Caco-2 (cell line): Measurements from ENCODE around the gene PPP2R3A. TPM values are rescaled to one million over a fixed set of nuclear protein-coding genes. Genes with fewer than 3 reads are reported as not detected.

ENCODE experiments used
- BruUV-seq: library from RNA; stranded (reverse); fragments of 400-500 nt; replicated peaks from 2 replicates; lab custom pipeline; 2021; lab: Mats Ljungman, UMichigan
- CTCF ChIA-PET: fragments of 300-600 bp; sonication (Branson Sonifier 250); formaldehyde crosslinking; loops from one replicate; lab custom pipeline; 2022; ENCODE audit warnings: antibody characterized with exemption; lab: Charles Lee
- POLR2A ChIA-PET: fragments of 300-600 bp; sonication (Branson Sonifier 250); formaldehyde crosslinking; loops from one replicate; lab custom pipeline; 2022; ENCODE audit warnings: antibody characterized with exemption; lab: Charles Lee
- DNase-seq, 2 experiments: peaks; one replicate each; pipeline versions ENCODE4 v3.0.0 to v3.0.0-alpha.2; 2020 to 2022
- H3K27me3 ChIP-seq: replicated peaks from 2 replicates; pipeline ENCODE4 v1.6.0; 2011; ENCODE audit warnings: low read length; ENCODE audit not compliant: control insufficient read depth, insufficient read depth
- H3K36me3 ChIP-seq: 2 replicates; pipeline ENCODE4 v1.5.1; 2011; ENCODE audit warnings: low read length; ENCODE audit not compliant: control insufficient read depth, insufficient read depth
- H3K4me1 ChIP-seq: fragments of 250-450 bp; sonication (Bioruptor Pico); 2 replicates; pipeline ENCODE4 v1.5.1; 2020; ENCODE audit warnings: mild to moderate bottlenecking
- H3K4me3 ChIP-seq: 2 replicates; pipeline ENCODE4 v1.5.1; 2011; ENCODE audit warnings: low read depth, mild to moderate bottlenecking, control low read depth, low read length
- H3K9me3 ChIP-seq: fragments of 250-450 bp; sonication (Bioruptor Pico); 2 replicates; pipeline ENCODE4 v1.5.1; 2020; ENCODE audit warnings: mild to moderate bottlenecking, moderate library complexity
- H3K27ac Mint-ChIP-seq: one replicate; pipeline ENCODE4 v1.8.0; 2022; ENCODE audit warnings: mixed read lengths; ENCODE audit not compliant: unreplicated experiment
- H3K27me3 Mint-ChIP-seq: one replicate; pipeline ENCODE4 v1.8.0; 2022; ENCODE audit warnings: mixed read lengths; ENCODE audit not compliant: insufficient read depth, unreplicated experiment
- H3K36me3 Mint-ChIP-seq: one replicate; pipeline ENCODE4 v1.8.0; 2022; ENCODE audit warnings: mild to moderate bottlenecking, mixed read lengths; ENCODE audit not compliant: insufficient read depth, unreplicated experiment
- H3K4me1 Mint-ChIP-seq: one replicate; pipeline ENCODE4 v1.8.0; 2022; ENCODE audit warnings: low read depth, mixed read lengths; ENCODE audit not compliant: unreplicated experiment
- H3K4me3 Mint-ChIP-seq: one replicate; pipeline ENCODE4 v1.8.0; 2022; ENCODE audit warnings: mild to moderate bottlenecking, moderate library complexity, mixed read lengths; ENCODE audit not compliant: unreplicated experiment
- H3K9me3 Mint-ChIP-seq: one replicate; pipeline ENCODE4 v1.8.0; 2022; ENCODE audit warnings: mixed read lengths; ENCODE audit not compliant: unreplicated experiment
- intact Hi-C: fragments of 100-400 bp; cut with micrococcal nuclease; formaldehyde crosslinking; loops from one replicate; pipeline ENCODE4 v1.10.0; 2022; ENCODE audit not compliant: unreplicated experiment
- total RNA-seq: library from RNA; stranded (reverse); gene quantifications from 2 replicates; pipeline ENCODE4 v1.2.3, GENCODE V29; 2022
- TF ChIP-seq, protein P1 (sequence below), 2 experiments: fragments of 200-600 bp in 1 of 2; IDR thresholded peaks; 1 replicate in 1 of 2; 2 replicates in 1 of 2; pipeline versions ENCODE4 v1.5.1 to v1.8.0; 2011 to 2022; ENCODE audit warnings: antibody characterized with exemption in 1 of 2, control low read depth in 1 of 2, inconsistent platforms in 1 of 2, low read depth in 1 of 2, low read length in 1 of 2, mild to moderate bottlenecking in 1 of 2, moderate library complexity in 1 of 2; ENCODE audit not compliant: insufficient read depth in 1 of 2, severe bottlenecking in 1 of 2, unreplicated experiment in 1 of 2

PPP2R3A gene
- total RNA-seq, 1 experiment from 2014 or later = 9.5 TPM

DNA sequence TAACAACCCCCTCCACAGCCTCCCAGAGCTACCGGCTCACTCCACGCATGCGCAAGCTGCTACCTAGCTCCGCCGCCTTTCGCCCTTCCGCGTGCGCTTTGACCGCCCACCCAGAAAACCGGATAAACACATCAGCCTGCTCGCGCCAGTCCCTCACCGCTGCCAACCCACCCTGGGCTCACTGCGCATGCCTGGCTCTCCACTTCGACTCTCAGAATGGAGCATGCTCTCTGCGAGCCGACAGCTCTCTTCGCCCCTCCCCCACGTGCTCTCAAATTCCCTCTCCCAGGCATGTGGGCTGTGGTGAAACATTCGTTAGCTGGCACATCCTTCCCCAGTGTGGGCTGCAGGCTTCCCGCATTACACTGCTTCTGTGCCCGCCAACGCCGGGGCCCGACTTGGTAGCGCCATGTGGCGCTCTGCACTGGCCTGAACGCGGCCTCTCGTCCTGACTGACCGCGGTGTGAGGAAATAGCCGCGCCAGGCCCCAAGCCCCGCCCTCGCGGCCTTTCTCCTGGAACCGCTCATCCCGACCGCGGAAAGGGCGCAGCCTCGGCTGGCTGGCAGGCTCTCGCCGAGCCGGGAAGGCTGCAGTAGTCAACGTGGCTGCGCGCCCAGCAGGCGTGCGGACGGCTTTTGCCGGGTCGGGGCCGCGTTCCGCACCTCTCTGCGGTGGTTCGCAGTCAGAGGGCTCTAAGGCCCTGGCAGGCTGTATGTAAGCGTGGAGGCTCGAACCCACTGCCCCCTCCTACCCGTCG lies 231.1 kb downstream of the PPP2R3A start:
- CTCF ChIA-PET = interaction anchor here (0.6 to 1.9 kb wide), 7 partner anchors 9 to 556 kb away, joined by 3 to 14 read pairs (median 6); partner anchors contain the start of genes PCCB and STAG1
- BruUV-seq = no TSS peak
- H3K27me3 Mint-ChIP-seq = no peaks in the 10 kb centered on the region
- no peaks in the 10 kb centered on the region for H3K9me3 ChIP-seq
- POLR2A ChIA-PET = interaction anchor here (0.6 to 2.3 kb wide), 18 partner anchors 9 to 774 kb away, joined by 3 to 19 read pairs (median 5); partner anchors contain the start of genes PCCB and STAG1
- intact Hi-C loops = loop anchor here (1.0 to 10.0 kb wide), 5 partner anchors 43 to 148 kb away; partner anchors contain the start of gene PCCB
- H3K4me1 ChIP-seq = peaks cover 12% of the 10 kb centered on the region; the same call in 1 of the 2 replicates
- H3K4me3 ChIP-seq = peak overlapping the region; percentile 75
- H3K4me3 Mint-ChIP-seq = peak overlapping the region; percentile 86
- no peaks in the 10 kb centered on the region for H3K36me3 ChIP-seq
- TF ChIP-seq, protein P1, sequence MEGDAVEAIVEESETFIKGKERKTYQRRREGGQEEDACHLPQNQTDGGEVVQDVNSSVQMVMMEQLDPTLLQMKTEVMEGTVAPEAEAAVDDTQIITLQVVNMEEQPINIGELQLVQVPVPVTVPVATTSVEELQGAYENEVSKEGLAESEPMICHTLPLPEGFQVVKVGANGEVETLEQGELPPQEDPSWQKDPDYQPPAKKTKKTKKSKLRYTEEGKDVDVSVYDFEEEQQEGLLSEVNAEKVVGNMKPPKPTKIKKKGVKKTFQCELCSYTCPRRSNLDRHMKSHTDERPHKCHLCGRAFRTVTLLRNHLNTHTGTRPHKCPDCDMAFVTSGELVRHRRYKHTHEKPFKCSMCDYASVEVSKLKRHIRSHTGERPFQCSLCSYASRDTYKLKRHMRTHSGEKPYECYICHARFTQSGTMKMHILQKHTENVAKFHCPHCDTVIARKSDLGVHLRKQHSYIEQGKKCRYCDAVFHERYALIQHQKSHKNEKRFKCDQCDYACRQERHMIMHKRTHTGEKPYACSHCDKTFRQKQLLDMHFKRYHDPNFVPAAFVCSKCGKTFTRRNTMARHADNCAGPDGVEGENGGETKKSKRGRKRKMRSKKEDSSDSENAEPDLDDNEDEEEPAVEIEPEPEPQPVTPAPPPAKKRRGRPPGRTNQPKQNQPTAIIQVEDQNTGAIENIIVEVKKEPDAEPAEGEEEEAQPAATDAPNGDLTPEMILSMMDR (IDR thresholded peaks at IDR 0.05; ENCODE audit: insufficient read depth in 1 of 2, low read depth in 1 of 2, low read length in 1 of 2, severe bottlenecking in 1 of 2, unreplicated experiment in 1 of 2) = no peak
- H3K27ac Mint-ChIP-seq = peak overlapping the region; percentile 98
- no peaks in the 10 kb centered on the region for H3K9me3 Mint-ChIP-seq
- peak; percentile 98 to 99 for DNase-seq
- peaks cover 40% of the 10 kb centered on the region for H3K36me3 Mint-ChIP-seq
- no peaks in the 10 kb centered on the region for H3K27me3 ChIP-seq
- no peaks in the 10 kb centered on the region for H3K4me1 Mint-ChIP-seq

DNA sequence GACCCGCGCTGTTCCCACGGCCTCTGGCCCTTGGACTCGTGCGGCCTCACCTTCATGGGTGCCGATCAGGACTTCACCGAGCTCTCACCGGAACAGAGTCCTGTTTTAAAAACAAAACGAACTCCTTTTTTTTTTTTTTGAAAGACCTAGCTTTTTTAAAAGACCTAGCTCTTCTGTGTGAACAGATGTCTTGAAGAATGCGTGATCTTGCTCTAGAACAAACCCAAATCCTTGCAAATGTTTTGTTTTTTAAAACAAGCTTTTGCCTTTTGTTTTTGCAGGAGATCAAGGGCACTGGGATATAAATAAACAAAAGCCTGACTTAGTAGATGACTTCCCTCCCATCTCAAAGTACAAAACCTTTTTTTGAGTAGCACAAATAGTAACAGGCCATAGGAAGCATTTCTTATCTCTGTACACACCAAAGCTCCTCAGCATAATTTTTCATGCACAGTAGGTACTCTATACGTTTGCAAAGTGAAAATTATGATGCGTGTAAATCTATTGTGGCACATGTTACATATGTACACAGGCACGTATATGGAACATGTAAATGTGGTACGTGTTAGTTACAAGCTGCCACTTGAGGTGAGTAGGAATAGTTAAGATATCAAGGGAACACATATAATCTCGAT lies 231.7 kb downstream of the PPP2R3A start:
- peaks cover 40% of the 10 kb centered on the region for H3K36me3 Mint-ChIP-seq
- TF ChIP-seq, protein P1 (IDR thresholded peaks at IDR 0.05; ENCODE audit: insufficient read depth in 1 of 2, low read depth in 1 of 2, low read length in 1 of 2, severe bottlenecking in 1 of 2, unreplicated experiment in 1 of 2) = no peak
- no peaks in the 10 kb centered on the region for H3K36me3 ChIP-seq
- H3K9me3 Mint-ChIP-seq = no peaks in the 10 kb centered on the region
- no peaks in the 10 kb centered on the region for H3K27me3 Mint-ChIP-seq
- no peaks in the 10 kb centered on the region for H3K27me3 ChIP-seq
- H3K4me3 ChIP-seq = peak overlapping the region; percentile 75
- H3K27ac Mint-ChIP-seq = peak overlapping the region; percentile 98
- intact Hi-C loops = loop anchor here (2.0 to 10.0 kb wide), 2 partner anchors 118 to 148 kb away; no protein-coding TSS in a partner anchor
- peak overlapping the region; percentile 86 for H3K4me3 Mint-ChIP-seq
- peaks cover 12% of the 10 kb centered on the region; the same call in 1 of the 2 replicates for H3K4me1 ChIP-seq
- no peaks in the 10 kb centered on the region for H3K9me3 ChIP-seq
- POLR2A ChIA-PET = interaction anchor here (0.6 to 2.3 kb wide), 9 partner anchors 11 to 1444 kb away, joined by 3 to 17 read pairs (median 3); partner anchors contain the start of gene PCCB
- CTCF ChIA-PET = interaction anchor here (0.6 to 1.9 kb wide), 6 partner anchors 10 to 357 kb away, joined by 3 to 14 read pairs (median 4); partner anchors contain the start of gene PCCB
- BruUV-seq = TSS peak; percentile 63
- H3K4me1 Mint-ChIP-seq = no peaks in the 10 kb centered on the region
- no peak for DNase-seq

Other genes with a start within 250 kb of the PPP2R3A start
- 28.0 and 28.5 TPM in 2 replicates for gene MSL2, start 230.6 kb downstream of the PPP2R3A start, total RNA-seq